H9 (cell line): Measurements from ENCODE around the gene STX8. TPM values are rescaled to one million over a fixed set of nuclear protein-coding genes. Genes with fewer than 3 reads are reported as not detected.

Experiments
- DNase-seq: peaks from one replicate; pipeline ENCODE4 v3.0.0-alpha.2; 2017
- H2AFZ ChIP-seq: one replicate; pipeline ENCODE4 v1.6.1; 2013; ENCODE audit warnings: mild to moderate bottlenecking, low read length, control low read depth, moderate library complexity
- H2AK5ac ChIP-seq: 2 replicates; pipeline ENCODE4 v1.6.1; 2013; ENCODE audit warnings: low read length, control low read depth, mixed read lengths; ENCODE audit not compliant: insufficient read length
- H2BK120ac ChIP-seq: one replicate; pipeline ENCODE4 v1.6.1; 2013; ENCODE audit warnings: low read depth, mild to moderate bottlenecking, low read length, control low read depth, inconsistent platforms; ENCODE audit not compliant: poor library complexity, severe bottlenecking
- H2BK12ac ChIP-seq: 2 replicates; pipeline ENCODE4 v1.6.1; 2013; ENCODE audit warnings: low read length, control low read depth, mixed read lengths, low read depth; ENCODE audit not compliant: insufficient read length
- H2BK15ac ChIP-seq: 2 replicates; pipeline ENCODE4 v1.6.1; 2013; ENCODE audit warnings: low read depth, low read length, control low read depth
- H2BK20ac ChIP-seq: one replicate; pipeline ENCODE4 v1.6.1; 2013; ENCODE audit warnings: low read depth, mild to moderate bottlenecking, low read length, control low read depth, inconsistent platforms; ENCODE audit not compliant: poor library complexity, severe bottlenecking
- H2BK5ac ChIP-seq: 2 replicates; pipeline ENCODE4 v1.6.1; 2013; ENCODE audit warnings: low read length, control low read depth, mixed read lengths; ENCODE audit not compliant: insufficient read length
- H3K14ac ChIP-seq: 2 replicates; pipeline ENCODE4 v1.6.1; 2013; ENCODE audit warnings: low read length, control low read depth; ENCODE audit not compliant: insufficient read depth
- H3K18ac ChIP-seq: 2 replicates; pipeline ENCODE4 v1.6.1; 2013; ENCODE audit warnings: low read depth, mild to moderate bottlenecking, mixed read lengths, low read length, control low read depth; ENCODE audit not compliant: insufficient read length
- H3K23ac ChIP-seq: 2 replicates; pipeline ENCODE4 v1.6.1; 2013; ENCODE audit warnings: low read length, control low read depth, mixed read lengths, low read depth; ENCODE audit not compliant: insufficient read length
- H3K23me2 ChIP-seq: 2 replicates; pipeline ENCODE4 v1.6.1; 2013; ENCODE audit warnings: low read depth, mild to moderate bottlenecking, mixed read lengths, low read length, control low read depth; ENCODE audit not compliant: insufficient read length, poor library complexity, severe bottlenecking
- H3K27ac ChIP-seq: 2 replicates; pipeline ENCODE4 v1.5.1; 2013; ENCODE audit warnings: low read length, control low read depth, mixed read lengths, low read depth; ENCODE audit not compliant: insufficient read length
- H3K27me3 ChIP-seq: 2 replicates; pipeline ENCODE4 v1.6.1; 2013; ENCODE audit warnings: low read length, control low read depth, inconsistent platforms; ENCODE audit not compliant: insufficient read depth
- H3K4ac ChIP-seq: 2 replicates; pipeline ENCODE4 v1.6.1; 2013; ENCODE audit warnings: low read depth, mild to moderate bottlenecking, control low read depth, inconsistent platforms, low read length, moderate library complexity
- H3K4me1 ChIP-seq: 2 replicates; pipeline ENCODE4 v1.6.1; 2013; ENCODE audit warnings: low read length, control low read depth, inconsistent platforms; ENCODE audit not compliant: insufficient read depth
- H3K4me2 ChIP-seq: 2 replicates; pipeline ENCODE4 v1.6.1; 2013; ENCODE audit warnings: low read length, control low read depth, mixed read lengths; ENCODE audit not compliant: insufficient read length, insufficient read depth
- H3K56ac ChIP-seq: 2 replicates; pipeline ENCODE4 v1.6.1; 2013; ENCODE audit warnings: low read depth, mild to moderate bottlenecking, mixed read lengths, low read length, control low read depth; ENCODE audit not compliant: insufficient read length
- H3K79me1 ChIP-seq: 2 replicates; pipeline ENCODE4 v1.6.1; 2013; ENCODE audit warnings: low read depth, mild to moderate bottlenecking, moderate library complexity, low read length, control low read depth, inconsistent platforms; ENCODE audit not compliant: insufficient read depth, poor library complexity, severe bottlenecking
- H3K79me2 ChIP-seq: 2 replicates; pipeline ENCODE4 v1.6.1; 2013; ENCODE audit warnings: low read length, control low read depth, inconsistent platforms; ENCODE audit not compliant: insufficient read depth
- H3K9ac ChIP-seq: 2 replicates; pipeline ENCODE4 v1.6.1; 2013; ENCODE audit warnings: low read length, control low read depth, mixed read lengths; ENCODE audit not compliant: insufficient read length; ENCODE audit errors: extremely low read depth
- H3K9me3 ChIP-seq: one replicate; pipeline ENCODE4 v1.6.1; 2013; ENCODE audit warnings: low read depth, low read length, inconsistent platforms; ENCODE audit not compliant: control insufficient read depth
- H3T11ph ChIP-seq: one replicate; pipeline ENCODE4 v1.6.1; 2013; ENCODE audit warnings: mild to moderate bottlenecking, low read length, control low read depth, inconsistent platforms
- H4K20me1 ChIP-seq: one replicate; pipeline ENCODE4 v1.6.1; 2013; ENCODE audit not compliant: control insufficient read depth, insufficient read length, insufficient read depth
- H4K5ac ChIP-seq: 2 replicates; pipeline ENCODE4 v1.6.1; 2013; ENCODE audit warnings: low read depth, mild to moderate bottlenecking, mixed read lengths, low read length, control low read depth; ENCODE audit not compliant: insufficient read length
- H4K8ac ChIP-seq: replicated peaks from 2 replicates; pipeline ENCODE4 v1.6.1; 2013; ENCODE audit warnings: low read length, control low read depth, mixed read lengths, low read depth; ENCODE audit not compliant: insufficient read length
- H4K91ac ChIP-seq: 2 replicates; pipeline ENCODE4 v1.6.1; 2013; ENCODE audit warnings: low read depth, mild to moderate bottlenecking, moderate library complexity, mixed read lengths, low read length, control low read depth; ENCODE audit not compliant: insufficient read length
- H3K27ac Mint-ChIP-seq, 3 experiments: 2 replicates in 2 of 3; 3 replicates in 1 of 3; pipeline ENCODE4 v1.8.0; 2020 to 2021; ENCODE audit warnings: mixed read lengths in 3 of 3, mild to moderate bottlenecking in 1 of 3, moderate library complexity in 1 of 3
- H3K27me3 Mint-ChIP-seq: 2 replicates; pipeline ENCODE4 v1.8.0; 2021; ENCODE audit warnings: low read depth, mild to moderate bottlenecking, moderate library complexity, mixed read lengths
- H3K36me3 Mint-ChIP-seq, 3 experiments: 2 replicates in 2 of 3; 3 replicates in 1 of 3; pipeline ENCODE4 v1.8.0; 2020 to 2021; ENCODE audit warnings: low read depth in 3 of 3, mixed read lengths in 3 of 3; ENCODE audit not compliant: insufficient read depth in 1 of 3
- H3K4me1 Mint-ChIP-seq, 2 experiments: 2 replicates each; pipeline ENCODE4 v1.8.0; 2020; ENCODE audit warnings: mixed read lengths in 2 of 2
- H3K4me3 Mint-ChIP-seq, 2 experiments: 2 replicates in 1 of 2; 3 replicates in 1 of 2; pipeline ENCODE4 v1.8.0; 2020 to 2021; ENCODE audit warnings: mild to moderate bottlenecking in 2 of 2, mixed read lengths in 2 of 2, moderate library complexity in 1 of 2
- H3K9me3 Mint-ChIP-seq, 2 experiments: 2 replicates in 1 of 2; 3 replicates in 1 of 2; pipeline ENCODE4 v1.8.0; 2020; ENCODE audit warnings: mild to moderate bottlenecking in 2 of 2, mixed read lengths in 2 of 2, moderate library complexity in 1 of 2
- WGBS: extraction: QIAGEN DNeasy Blood & Tissue Kit; methylation state at CpG from one replicate; pipeline ENCODE4 v1.1.7; 2013; ENCODE audit warnings: missing lambda C conversion rate, low lambda C conversion rate, mixed read lengths; ENCODE audit not compliant: insufficient read length; ENCODE audit errors: extremely low coverage; 5-methylcytosine and 5-hydroxymethylcytosine counted together
- total RNA-seq: library from RNA; stranded (reverse); gene quantifications from 2 replicates; pipeline ENCODE4 v1.2.1, GENCODE V29; 2021
- TF ChIP-seq, protein P1 (sequence below): fragments of 200-600 bp; sonication (generic); conservative IDR thresholded peaks from 3 replicates; pipeline ENCODE4 v1.8.0; 2021; ENCODE audit warnings: antibody characterized with exemption, mild to moderate bottlenecking

STX8 gene
- total RNA-seq, 1 experiment from 2014 or later: 55.1 TPM

DNA sequence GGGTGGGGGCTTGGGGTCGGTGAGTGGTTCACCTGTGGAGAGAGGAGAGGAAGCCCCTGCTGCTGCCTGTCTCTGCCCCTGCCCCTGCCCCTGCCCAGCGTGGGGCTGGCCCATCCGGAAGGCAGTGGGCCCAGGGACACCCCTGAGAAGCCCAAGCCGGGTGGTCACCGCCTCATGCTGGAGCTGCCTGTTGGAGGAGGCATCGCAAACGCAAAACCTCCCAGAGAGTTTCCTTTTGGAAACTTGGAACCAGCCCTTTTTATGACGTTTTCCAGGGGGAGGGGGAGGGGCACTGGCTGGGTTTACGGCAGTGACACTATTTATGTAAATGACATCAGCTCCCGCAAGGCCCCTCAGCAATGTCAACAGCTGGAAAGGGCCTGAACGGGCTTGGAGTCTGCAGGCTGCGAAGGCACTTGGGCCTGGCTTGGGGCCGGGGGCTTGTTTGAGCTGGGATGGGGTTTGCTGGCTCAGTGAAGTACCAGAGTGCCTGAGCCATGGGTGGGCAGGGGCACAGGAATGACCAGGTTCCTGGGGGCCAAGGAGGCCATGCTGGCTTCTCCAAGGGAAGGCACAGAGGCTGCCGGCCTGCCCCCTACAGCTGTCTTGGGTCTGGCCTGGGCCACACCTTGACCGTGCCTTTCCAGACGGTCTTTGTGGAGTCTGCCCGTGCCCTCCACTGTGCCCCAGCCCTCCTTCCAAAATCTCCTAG is 334.8 kb downstream of the STX8 start:
- WGBS: no CpG with 5 or more reads among the region's 17 CpGs
- no peak overlapping the region for H4K91ac ChIP-seq
- H3K27me3 Mint-ChIP-seq: peaks cover 17% of the 10 kb centered on the region
- H3K4ac ChIP-seq: no peak overlapping the region
- no peak overlapping the region for H3K18ac ChIP-seq
- H2BK5ac ChIP-seq: no peak overlapping the region
- DNase-seq: peak; percentile 86
- TF ChIP-seq, protein P1, sequence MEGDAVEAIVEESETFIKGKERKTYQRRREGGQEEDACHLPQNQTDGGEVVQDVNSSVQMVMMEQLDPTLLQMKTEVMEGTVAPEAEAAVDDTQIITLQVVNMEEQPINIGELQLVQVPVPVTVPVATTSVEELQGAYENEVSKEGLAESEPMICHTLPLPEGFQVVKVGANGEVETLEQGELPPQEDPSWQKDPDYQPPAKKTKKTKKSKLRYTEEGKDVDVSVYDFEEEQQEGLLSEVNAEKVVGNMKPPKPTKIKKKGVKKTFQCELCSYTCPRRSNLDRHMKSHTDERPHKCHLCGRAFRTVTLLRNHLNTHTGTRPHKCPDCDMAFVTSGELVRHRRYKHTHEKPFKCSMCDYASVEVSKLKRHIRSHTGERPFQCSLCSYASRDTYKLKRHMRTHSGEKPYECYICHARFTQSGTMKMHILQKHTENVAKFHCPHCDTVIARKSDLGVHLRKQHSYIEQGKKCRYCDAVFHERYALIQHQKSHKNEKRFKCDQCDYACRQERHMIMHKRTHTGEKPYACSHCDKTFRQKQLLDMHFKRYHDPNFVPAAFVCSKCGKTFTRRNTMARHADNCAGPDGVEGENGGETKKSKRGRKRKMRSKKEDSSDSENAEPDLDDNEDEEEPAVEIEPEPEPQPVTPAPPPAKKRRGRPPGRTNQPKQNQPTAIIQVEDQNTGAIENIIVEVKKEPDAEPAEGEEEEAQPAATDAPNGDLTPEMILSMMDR: no peak
- no peak overlapping the region for H3K56ac ChIP-seq
- H2BK120ac ChIP-seq: no peak overlapping the region
- H3K79me2 ChIP-seq: no peaks in the 10 kb centered on the region
- no peak overlapping the region for H3K9ac ChIP-seq
- peak overlapping the region; percentile 31 for H3K4me2 ChIP-seq
- no peaks in the 10 kb centered on the region for H3K9me3 Mint-ChIP-seq
- peaks cover 30 to 60% of the 10 kb centered on the region in 2 experiments for H3K4me1 Mint-ChIP-seq
- H3K9me3 ChIP-seq: no peaks in the 10 kb centered on the region
- no peak overlapping the region for H4K5ac ChIP-seq
- no peak overlapping the region for H3K23ac ChIP-seq
- H3K79me1 ChIP-seq: no peaks in the 10 kb centered on the region
- H3K14ac ChIP-seq: peak overlapping the region; percentile 65; the same call in 1 of the 2 replicates
- no peak overlapping the region for H2BK15ac ChIP-seq
- H2BK12ac ChIP-seq: no peak overlapping the region
- H3K27ac Mint-ChIP-seq: no peak overlapping the region
- no peaks in the 10 kb centered on the region for H4K20me1 ChIP-seq
- H3K23me2 ChIP-seq: peaks cover 8% of the 10 kb centered on the region
- no peak overlapping the region for H3K27ac ChIP-seq
- no peak overlapping the region for H4K8ac ChIP-seq
- no peak overlapping the region for H3T11ph ChIP-seq
- H3K36me3 Mint-ChIP-seq: peaks cover 0 to 2% (median 0%) of the 10 kb centered on the region in 3 experiments; a peak in 1 of 7 replicates
- H2BK20ac ChIP-seq: no peak overlapping the region
- H2AK5ac ChIP-seq: no peak overlapping the region
- no peaks in the 10 kb centered on the region for H3K27me3 ChIP-seq
- peaks cover 2% of the 10 kb centered on the region; the same call in 1 of the 2 replicates for H3K4me1 ChIP-seq
- H3K4me3 Mint-ChIP-seq: peak overlapping the region; percentile 56 to 69; a peak in 4 of 5 replicates
- H2AFZ ChIP-seq: no peak overlapping the region
